ENCODE results near the gene FZD4.

FZD4 gene

DNA sequence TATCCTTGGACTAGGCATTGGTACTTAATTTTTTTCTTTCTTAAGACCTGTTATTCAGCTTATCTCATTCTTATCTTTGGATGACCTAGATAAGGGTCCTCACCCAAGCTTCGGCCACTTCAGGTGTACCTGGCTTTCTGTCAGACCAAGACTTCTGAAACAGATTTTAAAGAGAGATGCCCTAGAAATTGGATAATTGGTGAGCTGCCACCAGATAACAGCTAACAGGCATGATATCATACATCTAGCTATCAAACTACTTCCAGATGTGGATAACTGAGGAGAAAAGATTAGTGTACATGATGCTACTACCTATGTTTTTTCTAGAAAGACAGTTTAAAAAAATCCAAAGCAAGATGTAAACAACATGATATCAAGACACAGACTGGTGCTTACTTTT, 52.9 kb downstream of the FZD4 start:
- no peak for TF ChIP-seq ZFX (IDR thresholded peaks at IDR 0.05; ENCODE audit: borderline replicate concordance)
- TF ChIP-seq, protein P1, sequence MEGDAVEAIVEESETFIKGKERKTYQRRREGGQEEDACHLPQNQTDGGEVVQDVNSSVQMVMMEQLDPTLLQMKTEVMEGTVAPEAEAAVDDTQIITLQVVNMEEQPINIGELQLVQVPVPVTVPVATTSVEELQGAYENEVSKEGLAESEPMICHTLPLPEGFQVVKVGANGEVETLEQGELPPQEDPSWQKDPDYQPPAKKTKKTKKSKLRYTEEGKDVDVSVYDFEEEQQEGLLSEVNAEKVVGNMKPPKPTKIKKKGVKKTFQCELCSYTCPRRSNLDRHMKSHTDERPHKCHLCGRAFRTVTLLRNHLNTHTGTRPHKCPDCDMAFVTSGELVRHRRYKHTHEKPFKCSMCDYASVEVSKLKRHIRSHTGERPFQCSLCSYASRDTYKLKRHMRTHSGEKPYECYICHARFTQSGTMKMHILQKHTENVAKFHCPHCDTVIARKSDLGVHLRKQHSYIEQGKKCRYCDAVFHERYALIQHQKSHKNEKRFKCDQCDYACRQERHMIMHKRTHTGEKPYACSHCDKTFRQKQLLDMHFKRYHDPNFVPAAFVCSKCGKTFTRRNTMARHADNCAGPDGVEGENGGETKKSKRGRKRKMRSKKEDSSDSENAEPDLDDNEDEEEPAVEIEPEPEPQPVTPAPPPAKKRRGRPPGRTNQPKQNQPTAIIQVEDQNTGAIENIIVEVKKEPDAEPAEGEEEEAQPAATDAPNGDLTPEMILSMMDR (IDR thresholded peaks at IDR 0.05): no peak
- H3K27ac ChIP-seq: no peak overlapping the region

DNA sequence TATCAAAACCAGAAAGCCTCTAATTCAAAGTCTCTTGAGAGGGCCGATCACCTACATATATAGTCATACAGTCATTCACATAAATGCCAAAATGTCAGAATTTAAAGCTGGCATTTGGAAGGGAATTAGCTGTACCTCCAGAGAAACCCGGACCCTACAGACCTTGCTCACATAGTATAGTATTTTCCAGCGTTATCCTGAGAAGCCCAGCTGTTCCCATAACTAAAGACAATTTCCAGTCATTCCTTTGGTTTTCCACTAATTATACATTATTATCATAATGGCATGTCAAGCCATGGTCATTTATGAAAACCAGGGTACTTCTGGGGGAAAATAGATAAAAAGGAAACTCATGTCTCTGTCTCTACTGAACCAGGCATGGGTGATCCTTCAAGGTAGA, 53.6 kb downstream of the FZD4 start:
- no peak for TF ChIP-seq ZFX (IDR thresholded peaks at IDR 0.05; ENCODE audit: borderline replicate concordance)
- TF ChIP-seq, protein P1 (IDR thresholded peaks at IDR 0.05): no peak
- H3K27ac ChIP-seq: no peak overlapping the region

DNA sequence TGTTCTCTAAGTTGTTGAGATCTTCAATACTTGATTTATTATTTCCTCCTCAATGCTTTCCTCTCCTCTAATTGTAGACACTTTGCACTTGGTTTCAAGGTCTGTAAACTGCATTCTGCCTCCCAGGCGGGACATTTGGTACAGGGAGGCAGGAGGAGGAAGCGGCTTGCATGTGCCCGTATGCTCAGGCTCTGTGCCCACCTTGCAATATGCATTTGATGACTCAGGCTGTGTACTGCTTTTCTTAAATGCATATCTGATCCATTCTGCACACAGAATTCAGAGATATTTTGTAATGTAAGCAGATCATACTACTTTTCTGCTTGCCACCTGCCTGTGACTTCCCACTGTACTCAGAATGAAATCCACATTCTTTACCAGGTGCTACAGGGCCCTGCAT, 55.0 kb downstream of the FZD4 start:
- no peak overlapping the region for H3K27ac ChIP-seq
- no peak for TF ChIP-seq ZFX (IDR thresholded peaks at IDR 0.05; ENCODE audit: borderline replicate concordance)
- TF ChIP-seq, protein P1 (IDR thresholded peaks at IDR 0.05): no peak

DNA sequence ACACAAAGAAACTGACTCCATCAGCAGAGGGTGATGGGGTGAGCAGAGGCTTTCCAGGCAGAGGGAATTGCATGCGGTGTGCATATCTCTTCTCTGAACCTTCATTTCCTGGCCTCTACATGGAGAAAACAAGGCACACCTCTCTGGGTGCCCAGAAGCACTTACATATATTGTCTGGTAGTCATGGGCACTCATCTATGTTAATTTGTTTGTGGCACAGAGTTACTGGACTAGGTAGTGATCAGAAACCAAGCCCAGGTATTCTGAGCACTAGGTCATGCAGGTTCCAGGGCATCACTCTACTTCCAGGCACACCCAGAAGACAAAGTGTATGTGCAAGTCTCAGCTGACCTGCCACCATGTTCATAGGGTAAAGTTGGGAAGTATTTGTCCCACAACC, 56.5 kb downstream of the FZD4 start:
- no peak overlapping the region for H3K27ac ChIP-seq
- TF ChIP-seq, protein P1 (IDR thresholded peaks at IDR 0.05): no peak
- no peak for TF ChIP-seq ZFX (IDR thresholded peaks at IDR 0.05; ENCODE audit: borderline replicate concordance)

DNA sequence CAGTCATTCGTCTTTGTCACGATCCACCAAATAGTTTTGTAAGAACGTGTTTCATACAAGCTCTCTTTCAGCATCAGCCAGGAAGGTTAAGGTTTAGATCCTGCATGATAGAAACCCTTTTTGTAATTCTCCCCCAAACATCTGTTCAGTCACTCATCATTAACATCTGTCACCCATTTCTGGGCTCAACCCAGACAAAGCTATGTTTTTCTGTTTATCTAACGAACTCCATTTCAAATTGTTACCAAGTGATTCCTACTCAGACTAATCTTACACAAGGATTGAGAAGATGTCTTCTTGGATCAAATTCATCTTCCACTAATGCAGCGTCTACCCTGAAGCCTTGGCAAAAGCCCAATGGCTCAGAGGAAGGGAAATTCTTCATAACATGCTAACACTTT, 58.8 kb downstream of the FZD4 start:
- H3K27ac ChIP-seq: no peak overlapping the region
- TF ChIP-seq, protein P1 (IDR thresholded peaks at IDR 0.05): no peak
- TF ChIP-seq ZFX (IDR thresholded peaks at IDR 0.05; ENCODE audit: borderline replicate concordance): no peak

Measured in 22Rv1 (cell line).